ENCODE measurements around the gene NOCT.

- TF ChIP-seq POLR2AphosphoS5 (IDR thresholded peaks at IDR 0.05) (no peak), CTCF (IDR thresholded peaks at IDR 0.05; ENCODE audit: poor library complexity, severe bottlenecking) (peak; percentile 86), EP300 (conservative IDR thresholded peaks at IDR 0.05; ENCODE audit: poor library complexity, severe bottlenecking) (no peak), EZH2 (IDR thresholded peaks at IDR 0.05; ENCODE audit: borderline replicate concordance, insufficient read depth, low read length, poor library complexity, severe bottlenecking) (no peak), REST (IDR thresholded peaks at IDR 0.05; ENCODE audit: borderline replicate concordance) (no peak)
These were observed 15.1 kb downstream of the NOCT start for GRCh38 chr4:139030614-139031235.
